Measurements from ENCODE around the gene NQO1. TPM values are rescaled to one million over a fixed set of nuclear protein-coding genes. Genes with fewer than 3 reads are reported as not detected.

The NQO1 gene
- total and polyA plus RNA-seq, 2 of the 13 experiments (the other 11 are each of a cell fraction or from before 2014, with no cell fraction given) = 464 to 1,060 TPM

DNA sequence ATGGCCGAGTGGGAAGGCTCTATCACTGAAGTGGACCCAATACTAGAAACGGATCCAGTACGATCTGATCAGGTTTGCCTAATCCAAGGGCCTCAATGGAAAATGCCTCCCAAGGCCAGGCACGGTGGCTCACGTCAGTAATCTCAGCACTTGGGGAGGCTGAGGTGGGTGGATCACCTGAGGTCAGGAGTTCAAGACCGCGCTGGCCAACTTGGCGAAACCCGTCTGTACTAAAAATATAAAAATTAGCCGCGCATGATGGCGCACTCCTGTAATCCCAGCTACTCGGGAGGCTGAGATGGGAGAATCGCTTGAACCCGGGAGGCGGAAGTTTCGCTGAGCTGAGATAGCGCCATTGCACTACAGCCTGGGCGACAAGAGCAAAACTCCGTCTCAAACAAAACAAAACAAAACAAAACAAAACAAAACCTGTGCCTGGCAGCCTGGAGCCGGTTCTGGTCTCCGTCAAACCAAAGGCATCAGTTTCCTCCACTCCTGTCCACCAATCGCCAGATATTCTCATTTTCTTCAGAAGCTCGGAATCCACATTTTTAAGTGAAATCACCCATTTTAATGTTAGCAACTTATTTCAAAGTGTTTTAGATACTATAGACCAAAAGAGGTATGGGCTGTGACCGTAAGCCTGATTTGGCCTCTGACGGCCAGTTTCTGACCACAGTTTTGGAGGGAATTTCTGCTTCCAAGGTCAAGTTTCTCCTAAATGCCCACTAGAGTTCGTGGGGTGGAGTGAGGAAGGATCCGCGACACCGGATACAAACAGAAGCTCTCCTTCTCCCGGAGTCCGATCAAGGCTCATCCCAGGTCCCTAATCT lies 664 bp downstream of the NQO1 start (continued):
- TF ChIP-seq MED8 (CRISPR knock-in tag; IDR thresholded peaks at IDR 0.05; ENCODE audit: insufficient replicate concordance) (peak; percentile 22), ZNF572 (CRISPR knock-in tag; IDR thresholded peaks at IDR 0.05) (0 out of 2 replicates have a peak, but pooled peaks have one; percentile 53)
- TF ChIP-seq, protein P1, sequence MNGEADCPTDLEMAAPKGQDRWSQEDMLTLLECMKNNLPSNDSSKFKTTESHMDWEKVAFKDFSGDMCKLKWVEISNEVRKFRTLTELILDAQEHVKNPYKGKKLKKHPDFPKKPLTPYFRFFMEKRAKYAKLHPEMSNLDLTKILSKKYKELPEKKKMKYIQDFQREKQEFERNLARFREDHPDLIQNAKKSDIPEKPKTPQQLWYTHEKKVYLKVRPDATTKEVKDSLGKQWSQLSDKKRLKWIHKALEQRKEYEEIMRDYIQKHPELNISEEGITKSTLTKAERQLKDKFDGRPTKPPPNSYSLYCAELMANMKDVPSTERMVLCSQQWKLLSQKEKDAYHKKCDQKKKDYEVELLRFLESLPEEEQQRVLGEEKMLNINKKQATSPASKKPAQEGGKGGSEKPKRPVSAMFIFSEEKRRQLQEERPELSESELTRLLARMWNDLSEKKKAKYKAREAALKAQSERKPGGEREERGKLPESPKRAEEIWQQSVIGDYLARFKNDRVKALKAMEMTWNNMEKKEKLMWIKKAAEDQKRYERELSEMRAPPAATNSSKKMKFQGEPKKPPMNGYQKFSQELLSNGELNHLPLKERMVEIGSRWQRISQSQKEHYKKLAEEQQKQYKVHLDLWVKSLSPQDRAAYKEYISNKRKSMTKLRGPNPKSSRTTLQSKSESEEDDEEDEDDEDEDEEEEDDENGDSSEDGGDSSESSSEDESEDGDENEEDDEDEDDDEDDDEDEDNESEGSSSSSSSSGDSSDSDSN (CRISPR knock-in tag; IDR thresholded peaks at IDR 0.05) = peak; percentile 11; the same call in 1 of the 2 replicates

DNA sequence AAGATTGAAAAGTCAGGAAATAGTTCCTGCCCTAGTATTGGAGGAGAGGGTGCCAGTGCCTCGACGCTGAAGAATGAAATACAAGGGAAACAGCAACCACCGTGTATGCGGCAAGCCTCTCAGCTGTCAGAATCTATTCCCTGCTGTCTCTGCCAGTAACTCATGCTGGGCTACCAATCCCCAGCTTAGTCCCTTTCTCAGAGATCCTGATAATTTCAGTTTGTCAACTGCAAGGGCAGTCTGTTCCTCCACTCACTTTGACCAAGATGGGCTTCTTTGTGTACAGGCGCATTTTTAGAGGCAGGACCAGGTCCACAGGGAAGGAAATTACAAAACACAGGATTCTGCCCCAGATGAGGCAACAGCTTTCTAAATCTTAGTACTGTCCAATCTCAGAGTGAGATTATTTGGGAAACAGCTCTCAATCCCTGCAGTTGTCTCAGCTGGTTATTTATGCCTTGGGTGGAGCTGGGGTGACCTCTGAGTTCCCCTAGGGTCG lies 1.3 kb downstream of the NQO1 start:
- FAIRE-seq (peak; percentile 26), ATAC-seq (no peak), DNase-seq (ENCODE audit: low spot score) (peak; percentile 26)
- no peak overlapping the region for H2AFZ ChIP-seq (ENCODE audit: low read length)
- no peaks in the 10 kb centered on the region for H3K9me3 ChIP-seq (ENCODE audit: low read length)
- no peaks in the 10 kb centered on the region for H4K20me1 ChIP-seq (ENCODE audit: insufficient read depth, low read length)
- POLR2A ChIA-PET = interaction anchor here (1.1 to 10.0 kb wide), 9 partner anchors 12 to 328 kb away, joined by 3 to 211 read pairs (median 19); partner anchors contain the start of genes NOB1 and WWP2
- in situ Hi-C loops (cut with HindIII; ENCODE audit: extremely low pct_ligation_motif_present, low pct_unique_long_range_greater_than_20kb) (no loop called here), intact Hi-C loops (cut with micrococcal nuclease; ENCODE audit: unreplicated experiment) (no loop called here)
- BruUV-seq (replicated peaks) = no TSS peak
- H3K36me3 ChIP-seq (replicated peaks in 1 of 2; ENCODE audit: control insufficient read depth in 1 of 2, insufficient read depth in 2 of 2, low read length in 2 of 2) = peaks cover 2 to 9% of the 10 kb centered on the region in 2 experiments; a peak in 3 of 5 replicates
- peaks cover 83% of the 10 kb centered on the region for H3K4me1 ChIP-seq (ENCODE audit: insufficient read depth, low read length)
- peaks cover 68% of the 10 kb centered on the region for H3K79me2 ChIP-seq (ENCODE audit: insufficient read depth, low read length)
- H3K4me3 ChIP-seq (replicated peaks in 1 of 3; ENCODE audit: insufficient read depth in 1 of 3, low read depth in 2 of 3, low read length in 3 of 3) = peak overlapping the region; percentile 58 to 72 (median 72)
- CTCF ChIA-PET (ENCODE audit: low intra/inter-chr PET ratio, low total read pairs) = no interaction called here
- H3K27me3 ChIP-seq (ENCODE audit: control insufficient read depth in 1 of 2, insufficient read depth in 2 of 2, low read length in 2 of 2) = no peaks in the 10 kb centered on the region
- peak overlapping the region; percentile 87 for H3K27ac ChIP-seq (ENCODE audit: extremely low read length, insufficient read depth, low read length)
- peak overlapping the region; percentile 83 for H3K9ac ChIP-seq (ENCODE audit: insufficient read depth, low read depth, low read length)
- WGBS (ENCODE audit: low lambda C conversion rate) = 30% methylated on average over 6 of the region's 6 CpGs
- peak overlapping the region; percentile 97 for H3K4me2 ChIP-seq (ENCODE audit: low read depth, low read length)
- no peak for TF ChIP-seq PHF20 (CRISPR knock-in tag; IDR thresholded peaks at IDR 0.05)
- no peak for TF ChIP-seq JUND (CRISPR knock-in tag; IDR thresholded peaks at IDR 0.05)
- TF ChIP-seq, protein P2, sequence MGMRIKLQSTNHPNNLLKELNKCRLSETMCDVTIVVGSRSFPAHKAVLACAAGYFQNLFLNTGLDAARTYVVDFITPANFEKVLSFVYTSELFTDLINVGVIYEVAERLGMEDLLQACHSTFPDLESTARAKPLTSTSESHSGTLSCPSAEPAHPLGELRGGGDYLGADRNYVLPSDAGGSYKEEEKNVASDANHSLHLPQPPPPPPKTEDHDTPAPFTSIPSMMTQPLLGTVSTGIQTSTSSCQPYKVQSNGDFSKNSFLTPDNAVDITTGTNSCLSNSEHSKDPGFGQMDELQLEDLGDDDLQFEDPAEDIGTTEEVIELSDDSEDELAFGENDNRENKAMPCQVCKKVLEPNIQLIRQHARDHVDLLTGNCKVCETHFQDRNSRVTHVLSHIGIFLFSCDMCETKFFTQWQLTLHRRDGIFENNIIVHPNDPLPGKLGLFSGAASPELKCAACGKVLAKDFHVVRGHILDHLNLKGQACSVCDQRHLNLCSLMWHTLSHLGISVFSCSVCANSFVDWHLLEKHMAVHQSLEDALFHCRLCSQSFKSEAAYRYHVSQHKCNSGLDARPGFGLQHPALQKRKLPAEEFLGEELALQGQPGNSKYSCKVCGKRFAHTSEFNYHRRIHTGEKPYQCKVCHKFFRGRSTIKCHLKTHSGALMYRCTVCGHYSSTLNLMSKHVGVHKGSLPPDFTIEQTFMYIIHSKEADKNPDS (CRISPR knock-in tag; IDR thresholded peaks at IDR 0.05) = 0 out of 2 replicates have a peak, but pooled peaks have one; percentile 41
- no peak for TF ChIP-seq ZBTB38 (CRISPR knock-in tag; IDR thresholded peaks at IDR 0.05)
- TF ChIP-seq ATF7-NPFF (CRISPR knock-in tag; IDR thresholded peaks at IDR 0.05; ENCODE audit: low read depth) = 0 out of 2 replicates have a peak, but pooled peaks have one; percentile 9
- TF ChIP-seq ZNF670 (CRISPR knock-in tag; IDR thresholded peaks at IDR 0.05; ENCODE audit: borderline replicate concordance) = no peak
- TF ChIP-seq RBM22 (optimal IDR thresholded peaks at IDR 0.05; ENCODE audit: low read length) = peak; percentile 86
- no peak; the same call in 1 of the 2 replicates for TF ChIP-seq FOXA3 (CRISPR knock-in tag; IDR thresholded peaks at IDR 0.05)
- peak in 1 of 2 experiments; percentile 55; a peak in 1 of 4 replicates for TF ChIP-seq POLR2A (IDR thresholded peaks at IDR 0.05; ENCODE audit: insufficient read depth in 1 of 2, low read depth in 2 of 2, low read length in 2 of 2)
- peak; percentile 76 for TF ChIP-seq MED8 (CRISPR knock-in tag; IDR thresholded peaks at IDR 0.05; ENCODE audit: insufficient replicate concordance)
- TF ChIP-seq, protein P3, sequence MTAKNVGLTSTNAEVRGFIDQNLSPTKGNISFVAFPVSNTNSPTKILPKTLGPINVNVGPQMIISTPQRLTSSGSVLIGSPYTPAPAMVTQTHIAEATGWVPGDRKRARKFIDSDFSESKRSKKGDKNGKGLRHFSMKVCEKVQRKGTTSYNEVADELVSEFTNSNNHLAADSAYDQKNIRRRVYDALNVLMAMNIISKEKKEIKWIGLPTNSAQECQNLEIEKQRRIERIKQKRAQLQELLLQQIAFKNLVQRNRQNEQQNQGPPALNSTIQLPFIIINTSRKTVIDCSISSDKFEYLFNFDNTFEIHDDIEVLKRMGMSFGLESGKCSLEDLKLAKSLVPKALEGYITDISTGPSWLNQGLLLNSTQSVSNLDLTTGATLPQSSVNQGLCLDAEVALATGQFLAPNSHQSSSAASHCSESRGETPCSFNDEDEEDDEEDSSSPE (CRISPR knock-in tag; IDR thresholded peaks at IDR 0.05) = no peak
- TF ChIP-seq, protein P4, sequence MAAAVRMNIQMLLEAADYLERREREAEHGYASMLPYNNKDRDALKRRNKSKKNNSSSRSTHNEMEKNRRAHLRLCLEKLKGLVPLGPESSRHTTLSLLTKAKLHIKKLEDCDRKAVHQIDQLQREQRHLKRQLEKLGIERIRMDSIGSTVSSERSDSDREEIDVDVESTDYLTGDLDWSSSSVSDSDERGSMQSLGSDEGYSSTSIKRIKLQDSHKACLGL (CRISPR knock-in tag; IDR thresholded peaks at IDR 0.05) = peak; percentile 48; the same call in 1 of the 2 replicates

Measured in HepG2 (cell line).